NCI-H2171 (cell line): Measurements from ENCODE around the gene PLK2.

Experiments
- DNase-seq: peaks from one replicate; lab custom pipeline; 2025; lab: John Stamatoyannopoulos, UW

Gene PLK2

GRCh38 chr5:58477760-58478376 is 18.0 kb upstream of the PLK2 start:
- DNase-seq, result no peak

- no peak for DNase-seq
Measured at GRCh38 chr5:58475404-58475803, 15.5 kb upstream of the PLK2 start.

- no peak for DNase-seq
Measured at GRCh38 chr5:58469896-58470295, 10.0 kb upstream of the PLK2 start.

GRCh38 chr5:58466939-58467338 is 7.1 kb upstream of the PLK2 start:
- no peak for DNase-seq

GRCh38 chr5:58462623-58463230 is 2.8 kb upstream of the PLK2 start:
- DNase-seq, result no peak

- no peak for DNase-seq
Measured at GRCh38 chr5:58462154-58462553, 2.3 kb upstream of the PLK2 start.

GRCh38 chr5:58460732-58461286 is 923 bp upstream of the PLK2 start:
- DNase-seq, result peak; percentile 34

- DNase-seq, result no peak
Measured at GRCh38 chr5:58459146-58460001, 512 bp downstream of the PLK2 start.

GRCh38 chr5:58458743-58459145 is 1.1 kb downstream of the PLK2 start:
- no peak for DNase-seq

GRCh38 chr5:58458141-58458742 is 1.6 kb downstream of the PLK2 start:
- no peak for DNase-seq

GRCh38 chr5:58457050-58457449 is 2.8 kb downstream of the PLK2 start:
- DNase-seq, result no peak

GRCh38 chr5:58456486-58456885 is 3.4 kb downstream of the PLK2 start:
- no peak for DNase-seq

GRCh38 chr5:58456026-58456425 is 3.9 kb downstream of the PLK2 start:
- DNase-seq, result no peak

- no peak for DNase-seq
Measured at GRCh38 chr5:58455480-58455879, 4.4 kb downstream of the PLK2 start.

- no peak for DNase-seq
Measured at GRCh38 chr5:58455066-58455465, 4.8 kb downstream of the PLK2 start.

GRCh38 chr5:58454025-58454424 is 5.9 kb downstream of the PLK2 start:
- DNase-seq, result no peak

GRCh38 chr5:58453306-58453705 is 6.6 kb downstream of the PLK2 start:
- no peak for DNase-seq

GRCh38 chr5:58452566-58453258 is 7.2 kb downstream of the PLK2 start:
- DNase-seq, result no peak

GRCh38 chr5:58451732-58452565 is 7.9 kb downstream of the PLK2 start:
- no peak for DNase-seq

- DNase-seq, result no peak
Measured at GRCh38 chr5:58450811-58451629, 8.9 kb downstream of the PLK2 start.
